ENCODE results near the gene ISG20.
A peak's percentile ranks its signal among the peaks of the same experiment; 100 is the strongest.
"Not testable (repeated sequence)": the region's sequence is repeated elsewhere in the genome, so short reads cannot be mapped to it uniquely, and the experiment has no call there.

Gene ISG20

DNA sequence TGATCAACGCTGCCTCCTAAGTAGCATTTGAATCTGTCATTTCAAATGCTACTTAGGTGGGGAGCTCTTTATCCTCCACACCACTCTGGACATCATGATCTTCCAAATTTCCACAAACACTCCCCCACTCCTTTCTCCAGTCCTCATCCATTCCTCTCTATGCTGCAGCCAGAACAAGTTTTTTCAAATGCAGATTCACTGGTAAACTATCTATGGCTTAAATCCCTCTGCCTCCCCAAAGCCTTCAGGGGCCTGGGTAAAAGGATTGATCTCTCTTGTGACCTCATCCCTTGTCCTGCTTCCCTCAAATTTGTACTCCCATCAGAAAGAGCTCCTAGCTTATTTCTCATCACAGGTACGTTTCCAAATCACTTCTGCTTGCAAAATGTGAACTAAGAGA lies 19.0 kb upstream of the ISG20 start:
- DNase-seq = no peak

DNA sequence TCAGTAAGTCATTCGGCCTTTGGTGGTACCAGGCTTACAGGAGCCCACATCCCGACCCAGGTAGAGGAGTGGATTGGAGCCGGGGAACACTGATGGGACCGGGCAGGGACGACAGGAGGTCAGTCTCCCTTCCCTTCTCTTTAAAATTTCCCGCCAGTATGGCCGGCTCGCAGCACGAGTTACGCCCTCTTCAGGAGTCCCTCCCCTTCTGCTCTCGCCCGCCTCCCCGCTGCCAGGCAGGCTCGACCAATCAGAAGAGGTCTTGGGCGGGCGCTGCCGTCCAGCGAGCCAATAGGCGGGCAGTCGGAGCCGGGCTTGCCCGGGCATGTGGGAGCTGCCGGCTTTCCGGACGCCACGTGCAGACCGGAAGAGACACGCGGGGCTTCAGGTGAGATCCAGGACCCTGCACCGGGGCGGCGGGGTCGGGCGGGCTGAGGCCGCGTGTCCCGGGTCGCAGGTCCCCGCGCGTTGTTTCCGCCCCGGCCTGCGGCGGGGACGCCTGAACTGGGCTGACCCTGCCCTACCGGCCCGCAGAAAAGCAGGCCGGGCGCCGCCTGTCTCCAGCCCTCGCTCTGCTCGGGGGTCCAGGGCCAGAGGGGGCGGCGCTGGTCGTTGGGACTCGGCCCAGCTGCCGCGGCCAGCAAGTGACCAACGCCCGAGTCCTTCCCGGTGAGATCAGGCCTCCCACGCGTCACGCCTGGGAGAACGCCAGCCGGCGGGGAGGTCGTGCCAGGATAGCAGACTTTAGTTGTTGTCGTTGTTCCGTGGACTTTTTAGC lies 17.6 kb upstream of the ISG20 start, which contains the start of gene AEN:
Gene AEN, plus strand, starts transcription at position 346 of the 778 bp plus-strand sequence. CDS start 4,870 bp downstream, outside the sequence.
- peak; percentile 96 for DNase-seq

DNA sequence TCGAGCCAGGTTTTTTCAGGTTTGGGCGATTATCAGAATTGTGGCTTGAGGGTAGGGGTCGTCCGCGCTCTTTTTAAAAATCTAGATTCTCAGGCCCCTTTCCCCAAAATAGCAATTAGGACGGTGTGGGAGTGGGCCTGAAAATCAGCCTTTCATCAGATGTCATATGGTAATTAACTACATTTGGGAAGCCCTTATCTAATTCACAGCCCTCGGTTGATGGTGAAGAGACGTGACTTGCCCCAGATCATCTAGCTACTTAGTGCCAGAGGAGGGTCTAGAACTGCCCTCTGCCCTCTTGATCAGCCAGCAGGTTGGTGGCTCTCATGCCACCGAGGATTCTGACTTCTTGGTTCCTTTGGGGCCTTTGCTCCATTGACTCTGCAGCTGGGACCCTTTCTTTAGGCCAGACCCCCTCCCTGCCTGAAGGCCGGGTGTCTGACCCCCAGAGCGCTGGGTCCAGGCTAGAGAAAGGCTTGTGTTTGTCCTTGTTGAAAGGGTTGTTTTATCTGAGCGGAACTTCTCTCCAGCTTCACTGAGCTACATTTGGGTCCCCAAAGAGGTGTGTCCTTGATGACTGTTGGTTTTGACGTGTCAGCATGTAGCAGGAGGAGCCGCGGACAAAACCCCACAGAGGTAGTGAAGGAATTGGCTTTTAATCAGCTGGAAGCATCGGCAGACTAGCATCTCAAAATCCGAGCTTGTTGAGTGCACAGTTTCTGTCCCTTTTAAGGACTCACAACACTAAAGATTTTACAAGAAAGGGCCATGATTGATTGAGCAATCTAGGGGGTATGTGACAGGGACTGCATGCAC lies 16.8 kb upstream of the ISG20 start:
- DNase-seq = peak; percentile 85

DNA sequence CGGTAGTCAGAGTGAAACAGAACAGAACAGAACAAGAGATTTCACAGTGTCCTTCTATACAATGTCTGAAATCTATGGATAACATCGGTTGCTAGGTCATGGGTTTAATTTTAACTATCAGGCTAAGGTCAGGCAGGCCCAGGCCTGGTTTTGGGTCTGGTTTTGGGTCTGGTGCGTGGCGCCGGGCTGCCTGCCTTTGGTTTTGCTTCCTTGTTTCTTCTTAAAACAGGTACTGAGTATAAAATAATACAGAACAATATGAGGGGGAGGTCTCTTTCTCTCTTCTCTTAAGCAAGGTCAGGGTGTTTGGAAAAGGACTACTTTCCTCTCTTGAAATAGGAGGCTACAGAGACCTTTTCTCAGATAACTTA lies 16.2 kb upstream of the ISG20 start:
- no peak for DNase-seq

DNA sequence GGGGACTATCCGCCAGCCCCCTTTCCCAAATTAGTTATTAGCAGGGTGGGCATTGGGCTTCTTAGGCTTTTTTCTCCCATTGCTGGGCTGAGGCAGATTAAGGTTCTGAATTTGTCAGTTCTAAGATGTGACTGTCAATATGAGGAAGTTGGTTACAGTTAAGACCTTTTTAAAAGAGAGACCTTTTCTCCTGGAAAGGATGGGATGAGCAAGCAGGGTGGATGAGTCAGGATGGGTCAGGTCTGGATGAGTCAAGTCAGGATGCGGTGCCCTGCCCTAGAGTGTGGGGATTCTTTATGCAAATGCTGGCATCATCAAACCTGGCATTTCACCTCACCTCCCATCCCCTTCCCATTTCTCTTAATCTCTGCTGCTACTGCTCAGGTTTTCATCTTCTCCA lies 15.8 kb upstream of the ISG20 start:
- DNase-seq = no peak

DNA sequence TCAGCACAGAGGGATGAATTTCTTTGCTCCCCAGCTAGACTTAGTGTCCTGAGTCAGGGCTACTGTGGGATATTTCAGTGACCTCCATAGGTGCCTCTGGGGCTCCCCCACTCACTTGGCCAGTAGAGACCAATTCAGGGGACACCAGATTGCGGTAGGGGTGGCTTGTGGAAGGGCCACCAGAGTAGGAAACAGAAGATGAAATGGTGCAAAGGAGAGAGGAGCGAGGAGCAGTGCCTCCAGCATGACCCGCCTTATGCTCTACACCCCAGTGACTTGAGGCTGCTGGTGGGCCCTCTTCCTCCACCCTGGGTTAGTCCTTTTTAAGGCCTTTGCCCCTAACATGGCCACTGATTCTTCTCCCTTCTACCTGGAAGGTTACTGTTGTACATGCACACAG lies 15.2 kb upstream of the ISG20 start:
- no peak for DNase-seq

DNA sequence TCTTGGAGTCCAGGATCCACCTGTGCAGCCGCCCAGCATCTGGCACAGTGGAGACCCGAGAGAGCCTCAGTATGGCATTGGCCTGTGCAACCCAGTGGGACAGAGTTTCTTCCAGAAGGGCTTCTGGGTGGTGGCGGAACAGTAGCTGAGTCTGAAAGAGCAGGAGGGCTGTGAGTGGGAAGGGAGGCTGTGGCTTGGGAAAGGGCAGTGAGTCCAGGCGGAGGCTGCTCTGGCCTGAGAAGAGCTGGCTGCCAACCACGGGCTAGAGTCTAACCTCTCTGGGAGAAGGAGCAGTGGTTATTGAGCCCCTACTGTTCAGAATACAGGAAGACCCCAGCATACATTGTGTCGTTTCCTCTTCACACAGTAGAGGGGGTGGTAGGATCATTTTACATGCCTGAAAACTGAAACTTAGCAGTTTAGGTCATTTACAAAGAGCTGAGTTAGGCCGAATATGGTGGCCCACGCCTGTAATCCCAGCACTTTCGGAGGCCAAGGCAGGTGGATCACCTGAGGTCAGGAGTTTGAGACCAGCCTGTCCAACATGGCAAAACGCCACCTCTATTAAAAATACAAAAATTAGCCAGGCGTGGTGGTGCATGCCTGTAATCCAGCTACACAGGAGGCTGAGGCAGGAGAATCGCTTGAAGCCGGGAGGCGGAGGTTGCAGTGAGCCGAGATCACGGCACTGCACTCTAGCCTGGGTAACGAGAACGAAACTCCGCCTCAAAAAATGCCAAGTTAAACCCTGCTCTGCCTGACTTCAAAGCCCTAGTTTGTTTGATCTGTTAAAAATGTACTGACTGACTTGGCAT lies 14.5 kb upstream of the ISG20 start:
- peak; percentile 53 for DNase-seq

DNA sequence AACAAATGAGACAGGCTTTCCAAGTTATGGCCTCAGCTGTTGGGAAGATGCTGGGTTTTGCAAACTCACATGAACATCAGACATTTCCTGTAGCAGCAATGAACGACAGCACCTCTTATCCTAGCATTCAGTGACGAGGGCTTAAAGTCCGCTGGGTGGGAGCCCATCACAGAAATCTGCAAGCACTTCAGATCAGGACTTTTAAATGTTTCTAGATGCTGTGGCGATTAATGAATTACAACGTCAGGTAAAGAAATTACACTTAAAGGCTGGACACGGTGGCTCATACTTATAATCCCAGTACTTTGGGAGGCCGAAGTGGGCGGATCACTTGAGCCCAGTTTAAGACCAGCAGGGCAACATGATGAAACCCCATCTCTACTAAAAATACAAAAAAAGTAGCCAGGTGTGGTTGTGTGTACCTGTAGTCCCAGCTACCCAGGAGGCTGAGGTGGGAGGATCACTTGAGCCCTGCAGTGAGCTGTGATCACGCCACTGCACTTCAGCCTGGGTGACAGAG lies 13.8 kb upstream of the ISG20 start:
- DNase-seq = no peak

DNA sequence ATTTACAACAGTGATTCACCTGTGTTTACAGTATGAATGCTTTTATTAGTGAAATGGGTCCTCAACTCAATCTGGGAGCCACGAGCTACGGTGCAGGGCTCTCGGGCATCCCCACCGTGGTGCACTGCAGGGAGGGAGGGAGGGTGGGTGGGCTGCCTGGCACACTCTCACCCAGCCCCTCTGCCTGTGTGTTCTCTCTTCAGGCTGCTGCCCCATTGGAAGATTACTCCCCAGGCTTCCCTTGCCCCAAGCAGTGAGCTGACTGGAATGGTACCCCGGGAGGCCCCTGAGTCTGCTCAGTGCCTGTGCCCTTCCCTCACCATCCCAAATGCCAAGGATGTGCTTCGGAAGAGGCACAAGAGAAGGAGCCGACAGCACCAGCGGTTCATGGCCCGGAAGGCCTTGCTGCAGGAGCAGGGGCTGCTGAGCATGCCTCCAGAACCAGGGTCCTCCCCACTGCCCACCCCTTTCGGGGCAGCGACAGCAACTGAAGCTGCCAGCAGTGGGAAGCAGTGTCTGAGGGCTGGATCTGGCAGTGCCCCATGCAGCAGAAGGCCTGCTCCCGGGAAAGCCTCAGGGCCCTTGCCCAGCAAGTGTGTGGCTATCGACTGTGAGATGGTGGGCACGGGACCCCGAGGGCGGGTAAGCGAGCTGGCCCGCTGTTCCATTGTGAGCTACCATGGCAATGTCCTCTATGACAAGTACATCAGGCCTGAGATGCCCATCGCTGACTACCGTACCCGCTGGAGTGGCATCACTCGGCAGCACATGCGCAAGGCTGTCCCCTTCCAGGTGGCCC lies 12.7 kb upstream of the ISG20 start:
- no peak for DNase-seq

DNA sequence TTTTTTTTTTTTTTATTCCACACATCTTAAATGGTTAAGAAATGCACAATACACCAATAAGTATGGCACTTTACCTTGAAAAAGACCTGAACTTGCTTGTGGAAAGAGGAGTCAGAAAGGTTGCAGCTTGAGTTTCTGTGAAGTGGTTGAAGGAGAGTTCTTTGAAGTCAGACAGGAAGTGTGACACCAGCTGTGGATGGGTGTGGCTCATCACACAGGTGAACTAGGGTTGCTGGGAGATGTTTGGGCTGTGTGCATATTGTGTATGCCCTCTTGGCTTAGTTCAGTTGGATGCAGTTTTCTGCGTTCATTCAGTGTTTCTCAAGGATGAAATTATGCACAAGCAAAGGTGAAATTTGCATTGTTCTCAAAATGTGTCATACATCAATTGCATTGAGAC lies 11.4 kb upstream of the ISG20 start:
- peak; percentile 57 for DNase-seq

DNA sequence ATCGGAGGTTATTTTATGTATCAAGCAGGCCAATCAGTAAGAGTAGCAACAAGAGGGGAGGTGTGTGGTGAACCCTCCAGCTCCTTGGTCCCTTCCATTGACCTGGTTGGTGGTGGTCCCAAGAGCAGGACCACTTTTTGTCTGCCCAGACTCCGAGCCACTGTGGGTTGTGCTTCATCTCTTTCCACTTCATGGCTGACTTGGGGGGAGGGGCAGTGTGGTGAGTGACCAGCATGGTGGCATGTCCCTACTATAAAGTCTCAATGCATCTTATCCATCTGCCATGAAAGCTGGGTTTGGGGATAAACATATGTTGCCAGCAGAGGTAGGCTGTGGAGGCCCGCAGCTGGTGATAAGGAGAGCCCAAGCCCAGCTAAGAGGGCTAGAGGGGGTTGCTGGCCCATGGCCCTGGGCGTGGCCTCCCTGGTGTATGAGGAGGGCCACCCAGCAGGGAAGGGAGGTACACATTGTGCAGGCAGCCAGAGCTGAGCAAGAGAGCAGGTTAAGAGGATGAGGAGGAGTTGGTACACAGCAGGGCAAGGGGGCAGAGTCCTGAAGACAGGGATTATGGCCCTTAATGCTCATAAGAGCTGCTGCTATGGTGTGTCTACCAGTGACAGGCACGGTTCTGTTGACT lies 10.7 kb upstream of the ISG20 start:
- DNase-seq = peak; percentile 97

DNA sequence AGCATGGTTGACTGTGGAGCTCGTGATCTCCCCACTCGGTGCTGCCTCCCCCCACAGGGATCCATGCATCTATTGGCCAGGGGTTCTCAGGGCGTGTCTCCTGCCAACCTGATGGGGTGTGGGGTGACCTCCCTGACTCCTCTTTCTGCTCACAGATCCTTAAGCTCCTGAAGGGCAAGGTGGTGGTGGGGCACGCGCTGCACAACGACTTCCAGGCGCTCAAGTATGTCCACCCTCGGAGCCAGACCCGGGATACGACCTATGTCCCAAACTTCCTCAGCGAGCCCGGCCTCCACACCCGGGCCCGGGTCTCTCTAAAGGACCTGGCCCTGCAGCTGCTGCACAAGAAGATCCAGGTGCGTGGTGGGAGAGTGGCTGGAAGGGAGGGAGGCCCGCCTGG lies 9.7 kb upstream of the ISG20 start:
- no peak for DNase-seq

DNA sequence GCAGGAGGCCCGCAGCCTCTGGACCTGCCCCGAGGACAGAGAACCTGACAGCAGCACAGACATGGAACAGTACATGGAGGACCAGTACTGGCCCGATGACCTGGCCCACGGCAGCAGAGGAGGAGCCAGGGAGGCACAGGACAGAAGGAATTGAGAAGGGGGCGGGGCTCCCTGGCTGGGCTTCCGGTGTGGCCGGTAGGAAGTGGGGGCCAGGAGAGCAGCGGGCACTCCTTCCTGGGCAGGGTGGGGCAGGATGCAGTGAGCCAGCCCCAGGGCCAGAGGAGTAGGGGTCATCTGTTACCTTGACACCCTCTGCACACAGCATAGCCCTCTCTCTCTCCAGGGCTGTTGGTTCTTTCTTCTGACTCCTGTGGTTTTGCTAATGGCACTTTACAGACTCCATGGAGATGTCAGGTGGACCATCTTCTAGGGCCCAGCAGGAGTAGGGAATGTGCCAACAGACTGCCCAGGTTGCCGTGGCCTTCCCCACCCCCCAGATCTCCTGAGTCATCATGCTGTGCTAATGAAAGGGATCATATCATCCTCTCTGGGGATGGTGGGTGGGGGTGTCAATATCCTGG lies 8.6 kb upstream of the ISG20 start:
- no peak for DNase-seq

DNA sequence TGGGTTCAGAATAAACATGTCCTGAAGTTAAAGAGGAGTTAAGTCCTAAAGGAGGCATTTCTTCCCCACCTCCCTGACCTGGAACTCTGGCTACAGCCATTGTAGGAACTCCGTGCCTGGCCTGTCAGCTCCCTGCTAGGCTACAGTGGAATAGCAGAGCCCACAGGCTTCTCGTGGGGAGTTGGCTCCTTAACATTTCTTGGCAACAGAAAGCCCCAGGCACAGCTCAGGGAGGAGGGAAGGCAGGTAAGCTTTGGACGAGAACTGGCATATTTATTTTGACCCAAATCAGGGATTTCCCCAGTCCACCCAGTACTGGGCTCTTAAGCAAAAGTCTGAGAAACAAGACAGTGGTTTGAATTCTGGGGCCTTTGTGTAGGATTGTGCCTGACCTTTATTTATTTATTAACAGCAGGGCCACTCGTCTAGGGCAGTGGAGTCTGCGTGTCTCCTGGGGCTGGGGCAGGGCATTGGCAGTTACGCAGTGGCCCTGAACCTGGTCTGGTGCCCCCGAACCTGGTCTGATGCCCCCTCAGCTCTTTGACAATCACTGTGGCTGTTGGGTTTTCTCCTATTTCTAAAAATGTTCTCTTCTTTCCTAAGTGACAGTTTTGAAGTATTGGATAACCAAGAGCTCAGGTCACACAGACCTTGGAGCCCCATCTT lies 7.9 kb upstream of the ISG20 start:
- DNase-seq = no peak

DNA sequence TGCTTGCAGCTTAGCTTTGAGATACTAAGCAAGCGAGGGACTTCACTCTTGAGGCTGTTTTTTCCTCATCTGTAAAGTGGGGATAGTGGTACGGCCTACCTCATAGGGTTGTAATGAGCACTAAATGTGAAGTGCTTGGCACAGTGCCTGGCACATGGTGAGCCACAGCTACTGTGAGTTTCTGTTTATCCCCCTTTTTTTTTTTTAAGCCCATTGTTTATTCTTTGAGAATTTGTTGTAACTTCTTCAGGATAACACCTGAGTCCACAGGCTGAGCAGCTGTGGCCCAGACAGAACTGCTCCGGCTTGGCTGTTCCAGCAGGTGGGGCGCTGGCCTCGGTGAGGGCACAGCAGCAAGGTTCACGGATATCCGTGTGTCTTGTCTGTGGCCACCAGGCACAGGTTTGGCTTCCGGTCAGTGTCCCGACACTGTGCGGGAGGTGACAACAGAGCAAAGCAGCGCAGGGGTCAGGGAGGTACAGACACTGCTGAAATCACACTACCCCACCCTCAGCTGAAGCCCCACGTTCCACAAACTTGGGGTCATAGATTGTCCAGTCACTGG lies 7.3 kb upstream of the ISG20 start:
- no peak for DNase-seq

DNA sequence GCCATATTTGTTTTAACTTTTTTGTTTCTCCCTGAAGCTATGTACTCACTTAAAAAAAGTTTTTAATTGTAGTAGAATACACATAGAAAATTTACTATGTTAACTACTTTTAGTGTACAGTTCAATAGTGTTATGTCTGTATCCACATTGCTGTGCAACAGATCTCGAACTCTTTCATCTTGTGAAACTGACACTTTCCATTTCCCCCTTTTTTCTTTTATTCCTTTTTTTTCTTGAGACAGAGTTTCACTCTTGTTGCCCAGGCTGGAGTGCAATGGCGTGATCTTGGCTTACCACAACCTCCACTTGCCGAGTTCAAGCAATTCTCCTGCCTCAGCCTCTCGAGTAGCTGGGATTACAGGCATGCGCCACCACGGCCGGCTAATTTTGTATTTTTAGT lies 6.0 kb upstream of the ISG20 start:
- not testable (repeated sequence) for DNase-seq

DNA sequence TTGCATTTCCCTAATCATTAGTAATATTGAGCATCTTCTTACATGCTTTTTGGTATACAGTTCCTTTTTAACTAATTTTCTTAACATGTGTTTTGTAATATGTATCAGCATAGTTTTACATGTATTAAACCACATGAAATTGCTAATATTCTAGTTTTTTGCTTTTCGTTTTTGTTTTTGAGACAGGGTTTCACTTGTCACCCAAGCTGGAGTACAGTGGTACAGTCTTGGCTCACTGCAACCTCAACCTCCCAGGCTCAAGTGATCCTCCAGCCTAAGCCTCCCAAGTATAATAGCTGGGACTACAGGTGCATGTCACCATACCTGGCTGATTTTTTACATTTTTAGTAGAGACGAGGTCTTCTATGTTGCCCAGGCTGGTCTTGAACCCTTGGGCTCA lies 4.4 kb upstream of the ISG20 start:
- no peak for DNase-seq

DNA sequence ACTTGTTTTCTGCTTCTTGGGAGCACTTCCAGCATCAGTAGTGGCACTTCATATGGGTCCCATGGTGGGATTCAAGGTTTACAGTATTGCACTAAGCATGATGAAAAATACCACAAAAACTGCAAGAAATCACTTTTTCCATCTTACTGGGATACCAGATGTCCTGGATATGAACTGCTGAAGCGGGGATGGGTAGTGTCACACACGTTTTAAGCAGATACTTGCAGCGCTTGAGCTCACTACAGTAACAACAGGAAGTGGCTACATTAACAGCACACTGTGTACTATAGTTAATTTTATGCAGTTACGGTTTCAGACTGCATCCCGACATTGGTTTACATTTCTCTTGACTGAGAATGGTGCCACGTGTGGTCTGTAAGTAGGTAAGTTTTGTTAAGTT lies 3.5 kb upstream of the ISG20 start:
- DNase-seq = no peak

DNA sequence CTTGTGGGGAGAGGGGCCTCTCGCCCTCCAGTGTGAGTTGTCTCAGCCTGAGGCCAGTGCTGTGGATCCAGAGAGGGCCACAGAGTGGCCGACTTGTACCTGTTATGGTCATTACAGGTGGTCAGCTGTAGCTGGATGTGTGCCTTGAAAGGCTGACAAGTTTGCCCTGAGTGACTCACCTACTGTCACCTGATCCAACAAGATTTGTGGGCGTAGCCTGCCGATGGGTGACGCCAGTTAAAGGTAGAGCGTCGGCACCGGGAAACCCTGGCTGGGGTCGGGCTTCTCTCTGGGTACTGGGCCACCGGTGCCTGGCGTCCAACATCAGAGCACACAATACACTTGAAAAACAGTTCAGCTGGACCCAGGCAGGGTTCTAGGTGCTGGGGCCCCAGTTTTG lies 2.8 kb upstream of the ISG20 start:
- no peak for DNase-seq

DNA sequence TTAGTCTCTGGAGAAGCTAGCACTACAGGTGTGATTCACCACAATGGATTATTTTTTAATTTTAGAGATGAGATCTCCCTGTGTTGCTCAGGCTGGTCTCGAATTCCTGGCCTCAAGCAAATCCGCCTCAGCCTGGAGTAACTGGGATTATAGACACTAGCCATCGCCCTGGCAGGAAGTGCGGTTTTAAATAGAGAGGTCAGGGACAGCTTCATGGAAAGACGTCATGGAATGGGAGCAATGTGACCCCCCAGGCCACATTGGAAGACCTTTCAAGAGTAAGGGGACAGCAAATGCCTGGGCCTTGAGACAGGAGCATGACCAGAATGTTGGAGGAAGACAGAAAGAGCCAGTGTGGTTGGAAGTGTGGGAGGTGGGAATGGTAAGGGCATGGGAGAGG lies 2.2 kb upstream of the ISG20 start:
- DNase-seq = no peak

DNA sequence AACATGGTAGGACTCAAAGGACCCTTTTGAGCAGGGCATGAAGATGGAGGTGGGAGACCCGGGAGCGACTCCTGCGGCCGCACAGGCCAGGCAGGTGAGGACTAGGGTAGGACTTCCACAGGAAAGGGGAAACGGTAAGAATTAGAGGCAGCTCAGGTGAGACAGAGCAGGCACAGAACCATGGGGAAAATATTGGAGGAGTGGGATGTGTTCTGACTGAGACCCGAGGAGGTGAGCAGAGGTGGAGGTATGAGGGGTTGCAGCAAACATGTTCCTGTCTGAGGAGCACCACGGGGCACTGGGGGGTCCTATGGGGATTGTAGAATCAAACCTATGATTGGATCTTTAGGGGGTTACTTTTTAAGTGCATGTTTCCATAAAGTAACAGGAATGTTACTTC lies 1.4 kb upstream of the ISG20 start:
- no peak for DNase-seq

Data from hematopoietic multipotent progenitor cell treated with erythropoietin and hydrocortisone succinate and interleukin-3 and kit ligand, for 8 days (in vitro differentiated cells).